ENCODE measurements around the gene ZNF516.

GRCh38 chr18:76367168-76368125 lies 127.6 kb downstream of the ZNF516 start:
- no peak for TF ChIP-seq EP300 (IDR thresholded peaks at IDR 0.05)
- TF ChIP-seq, protein P1, sequence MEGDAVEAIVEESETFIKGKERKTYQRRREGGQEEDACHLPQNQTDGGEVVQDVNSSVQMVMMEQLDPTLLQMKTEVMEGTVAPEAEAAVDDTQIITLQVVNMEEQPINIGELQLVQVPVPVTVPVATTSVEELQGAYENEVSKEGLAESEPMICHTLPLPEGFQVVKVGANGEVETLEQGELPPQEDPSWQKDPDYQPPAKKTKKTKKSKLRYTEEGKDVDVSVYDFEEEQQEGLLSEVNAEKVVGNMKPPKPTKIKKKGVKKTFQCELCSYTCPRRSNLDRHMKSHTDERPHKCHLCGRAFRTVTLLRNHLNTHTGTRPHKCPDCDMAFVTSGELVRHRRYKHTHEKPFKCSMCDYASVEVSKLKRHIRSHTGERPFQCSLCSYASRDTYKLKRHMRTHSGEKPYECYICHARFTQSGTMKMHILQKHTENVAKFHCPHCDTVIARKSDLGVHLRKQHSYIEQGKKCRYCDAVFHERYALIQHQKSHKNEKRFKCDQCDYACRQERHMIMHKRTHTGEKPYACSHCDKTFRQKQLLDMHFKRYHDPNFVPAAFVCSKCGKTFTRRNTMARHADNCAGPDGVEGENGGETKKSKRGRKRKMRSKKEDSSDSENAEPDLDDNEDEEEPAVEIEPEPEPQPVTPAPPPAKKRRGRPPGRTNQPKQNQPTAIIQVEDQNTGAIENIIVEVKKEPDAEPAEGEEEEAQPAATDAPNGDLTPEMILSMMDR (IDR thresholded peaks at IDR 0.05): no peak
